ENCODE measurements around the gene BTAF1. TPM values are rescaled to one million over a fixed set of nuclear protein-coding genes. Genes with fewer than 3 reads are reported as not detected.

BTAF1 gene
- 31.8 TPM for polyA plus RNA-seq (2013, experiment 1 of 2)
- polyA plus RNA-seq (2013, experiment 2 of 2): 33.3 TPM

DNA sequence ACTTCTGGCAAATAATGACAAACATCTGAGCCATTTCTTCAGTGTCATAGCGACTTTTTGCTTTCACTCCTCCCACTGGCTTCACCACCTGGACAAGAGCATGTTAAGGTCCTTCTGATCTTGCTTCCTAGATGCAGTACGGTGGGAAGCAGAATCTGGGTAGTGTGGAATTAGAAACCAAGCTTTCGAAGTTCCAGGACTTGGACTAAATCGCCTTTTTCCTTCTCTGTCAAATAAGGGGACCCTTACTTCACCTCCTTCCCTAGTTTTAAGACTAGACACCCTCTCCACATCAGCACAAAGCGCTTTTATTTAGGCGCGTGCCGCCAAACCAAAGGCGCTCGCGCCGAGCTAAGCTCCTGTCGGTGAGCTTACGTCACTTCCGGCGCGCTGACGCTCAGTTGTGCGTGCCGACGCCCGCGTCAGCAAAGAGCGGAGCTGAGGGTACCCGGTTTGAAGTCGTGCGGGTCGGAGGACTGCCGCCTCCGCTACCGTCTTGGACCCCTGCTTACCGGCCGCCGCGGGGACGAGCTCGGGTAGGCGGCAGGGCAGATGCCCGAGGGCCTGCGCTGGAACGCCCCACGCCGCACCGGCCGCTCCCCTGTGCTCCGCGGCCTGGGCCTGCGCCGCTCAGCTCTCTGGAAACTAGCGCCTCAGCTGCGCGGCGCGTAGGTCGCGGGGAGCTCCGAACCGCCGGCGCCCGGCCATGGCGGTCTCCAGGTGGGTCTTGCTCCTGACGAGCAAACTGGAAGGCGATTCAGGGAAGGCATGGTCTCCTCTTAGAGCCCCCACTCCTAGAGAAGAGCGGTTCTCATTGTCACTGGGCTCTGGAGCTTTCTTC lies at the start of gene BTAF1:
BTAF1 (plus strand) TSS at position 400 of the 841 bp plus-strand sequence; CDS start at position 707, 307 bp downstream.
- H3K36me3 ChIP-seq (ENCODE audit: control insufficient read depth, insufficient read depth, low read length): peaks cover 18% of the 10 kb centered on the region
- H3K4me3 ChIP-seq (ENCODE audit: extremely low read depth, insufficient read depth, low read length, poor library complexity, severe bottlenecking): peak within 1 kb of the TSS; percentile 88
- WGBS, 2 experiments (ENCODE audit: insufficient coverage in 2 of 2): 0% methylated on average over 42 to 50 of the region's 65 CpGs

GRCh38 chr10:91875156-91875555 lies 48.4 kb upstream of the BTAF1 start:
- no peak overlapping the region for H3K4me3 ChIP-seq (ENCODE audit: extremely low read depth, insufficient read depth, low read length, poor library complexity, severe bottlenecking)
- H3K36me3 ChIP-seq (ENCODE audit: control insufficient read depth, insufficient read depth, low read length): no peaks in the 10 kb centered on the region
- H3K9me3 ChIP-seq (ENCODE audit: control insufficient read depth, low read length): no peaks in the 10 kb centered on the region
- WGBS, 2 experiments (ENCODE audit: insufficient coverage in 2 of 2): 100% methylated on average over 2 of the region's 2 CpGs
- H3K4me1 ChIP-seq (ENCODE audit: control insufficient read depth, insufficient read depth, low read length, poor library complexity, severe bottlenecking): peaks cover 2% of the 10 kb centered on the region
- no peak overlapping the region for H3K27ac ChIP-seq (ENCODE audit: low read depth, low read length, severe bottlenecking)

More for the DNA sequence above, at the start of gene BTAF1:
- no peaks in the 10 kb centered on the region for H3K9me3 ChIP-seq (ENCODE audit: control insufficient read depth, low read length)
- peak within 1 kb of the TSS; percentile 92 for H3K27ac ChIP-seq (ENCODE audit: low read depth, low read length, severe bottlenecking)
- no peaks in the 10 kb centered on the region for H3K4me1 ChIP-seq (ENCODE audit: control insufficient read depth, insufficient read depth, low read length, poor library complexity, severe bottlenecking)

DNA sequence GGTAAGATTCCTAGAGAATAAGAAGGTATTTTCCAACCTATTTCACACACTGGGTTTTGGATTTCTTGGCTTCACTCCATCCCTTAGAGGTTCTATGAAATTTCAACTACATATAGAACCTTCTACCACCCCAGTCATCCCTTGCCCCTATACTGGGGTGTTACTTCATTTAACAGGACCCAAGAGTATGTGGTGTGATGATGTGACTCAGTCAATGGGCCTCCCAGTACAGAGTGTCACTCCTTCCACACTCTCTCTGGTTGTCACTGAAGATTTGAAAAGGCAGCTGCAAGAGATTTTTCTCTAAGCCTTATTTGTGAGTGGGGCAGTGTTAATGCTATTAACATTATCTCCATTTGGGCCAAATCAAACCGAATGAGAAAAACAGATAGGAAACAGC lies 47.8 kb upstream of the BTAF1 start:
- no peak overlapping the region for H3K4me3 ChIP-seq (ENCODE audit: extremely low read depth, insufficient read depth, low read length, poor library complexity, severe bottlenecking)
- no CpG with 5 or more reads among the region's 1 CpG for WGBS, 2 experiments (ENCODE audit: insufficient coverage in 2 of 2)
- H3K36me3 ChIP-seq (ENCODE audit: control insufficient read depth, insufficient read depth, low read length): no peaks in the 10 kb centered on the region
- H3K4me1 ChIP-seq (ENCODE audit: control insufficient read depth, insufficient read depth, low read length, poor library complexity, severe bottlenecking): peaks cover 6% of the 10 kb centered on the region
- H3K27ac ChIP-seq (ENCODE audit: low read depth, low read length, severe bottlenecking): no peak overlapping the region
- H3K9me3 ChIP-seq (ENCODE audit: control insufficient read depth, low read length): no peaks in the 10 kb centered on the region

DNA sequence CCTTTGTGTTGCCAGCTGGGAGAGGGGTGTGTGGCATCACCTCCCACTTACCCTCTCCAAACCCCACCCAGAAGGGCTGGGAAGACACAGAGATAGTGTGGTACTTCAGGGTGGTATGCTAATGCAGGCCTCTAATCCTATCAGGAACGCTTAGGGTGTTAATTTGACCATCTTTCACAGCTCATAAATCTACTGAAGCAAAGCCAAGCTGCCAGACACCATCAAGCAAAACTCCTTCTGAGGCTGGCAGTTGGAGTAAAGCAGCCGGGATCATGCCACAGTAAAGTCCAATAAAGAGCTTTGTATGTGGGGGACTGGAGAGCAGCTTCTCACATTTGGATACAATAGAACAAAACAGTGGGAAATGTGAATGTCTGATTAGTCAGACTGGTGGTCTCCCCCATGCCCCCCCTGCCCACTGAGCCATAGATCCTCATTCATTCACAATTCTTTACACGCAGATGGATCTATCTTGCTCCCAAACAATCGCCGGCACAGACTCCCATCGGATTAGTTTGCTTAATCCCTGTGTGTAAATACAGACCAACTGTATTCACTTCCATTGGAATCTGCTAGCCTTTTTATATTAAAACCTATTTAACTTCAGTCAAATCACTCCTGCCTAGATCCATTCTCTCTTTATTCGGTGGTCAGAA lies 43.9 kb upstream of the BTAF1 start:
- peaks cover 20% of the 10 kb centered on the region for H3K4me1 ChIP-seq (ENCODE audit: control insufficient read depth, insufficient read depth, low read length, poor library complexity, severe bottlenecking)
- WGBS, 2 experiments (ENCODE audit: insufficient coverage in 2 of 2): 43 to 49% methylated on average over 5 of the region's 7 CpGs
- no peaks in the 10 kb centered on the region for H3K36me3 ChIP-seq (ENCODE audit: control insufficient read depth, insufficient read depth, low read length)
- peak overlapping the region; percentile 43 for H3K27ac ChIP-seq (ENCODE audit: low read depth, low read length, severe bottlenecking)
- no peaks in the 10 kb centered on the region for H3K9me3 ChIP-seq (ENCODE audit: control insufficient read depth, low read length)
- no peak overlapping the region for H3K4me3 ChIP-seq (ENCODE audit: extremely low read depth, insufficient read depth, low read length, poor library complexity, severe bottlenecking)

- peak overlapping the region; percentile 43 for H3K27ac ChIP-seq (ENCODE audit: low read depth, low read length, severe bottlenecking)
- no peak overlapping the region for H3K4me3 ChIP-seq (ENCODE audit: extremely low read depth, insufficient read depth, low read length, poor library complexity, severe bottlenecking)
- H3K36me3 ChIP-seq (ENCODE audit: control insufficient read depth, insufficient read depth, low read length): no peaks in the 10 kb centered on the region
- H3K9me3 ChIP-seq (ENCODE audit: control insufficient read depth, low read length): no peaks in the 10 kb centered on the region
- H3K4me1 ChIP-seq (ENCODE audit: control insufficient read depth, insufficient read depth, low read length, poor library complexity, severe bottlenecking): peaks cover 24% of the 10 kb centered on the region
- 57 to 88% methylated on average over 1 to 2 of the region's 3 CpGs for WGBS, 2 experiments (ENCODE audit: insufficient coverage in 2 of 2)
These were observed 43.3 kb upstream of the BTAF1 start for GRCh38 chr10:91880310-91880709.

DNA sequence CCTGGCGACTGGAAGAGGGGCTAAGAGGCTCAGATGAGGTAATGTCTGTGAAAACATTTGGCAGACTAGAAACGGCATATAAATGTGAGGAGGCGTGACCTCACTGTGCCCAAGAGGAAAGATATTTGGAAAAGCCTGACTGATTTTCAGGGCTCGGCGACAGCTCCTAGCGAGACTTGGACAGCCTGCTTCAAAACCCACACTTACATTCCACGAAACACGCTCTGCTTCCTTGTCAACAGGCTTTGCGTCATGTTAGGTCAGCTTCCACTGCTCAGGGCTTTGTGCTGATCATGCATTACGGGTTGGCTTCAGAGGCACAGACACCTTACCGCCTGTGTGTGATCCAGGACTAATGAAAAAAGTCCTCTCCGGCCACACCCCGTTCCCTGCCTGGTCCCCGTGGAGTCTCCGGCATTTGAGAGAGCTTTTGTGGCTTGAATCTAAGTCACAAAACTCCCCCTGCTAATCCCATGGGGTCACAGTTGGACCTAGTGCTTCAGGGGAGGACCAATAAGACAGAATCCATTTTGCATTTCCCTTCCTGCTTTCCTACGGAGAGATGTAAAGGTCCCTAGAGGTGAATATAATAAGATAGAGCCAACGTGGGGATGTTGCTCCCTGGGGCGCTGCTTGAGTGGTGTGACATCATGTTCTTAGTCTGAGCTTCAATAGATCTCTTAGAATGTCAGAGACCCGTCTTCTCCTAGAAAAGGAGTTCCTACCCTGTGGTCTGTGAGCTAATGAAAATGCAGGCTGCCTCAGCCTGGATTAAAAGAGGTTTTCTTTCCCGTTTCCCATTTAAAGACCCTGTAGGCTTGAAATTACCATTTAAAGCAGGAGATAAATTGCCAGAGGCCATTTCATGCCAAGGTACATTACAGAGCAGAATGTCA lies 39.8 kb upstream of the BTAF1 start:
- Histone ChIP-seq H3K4me1 (ENCODE audit: control insufficient read depth, insufficient read depth, low read length, poor library complexity, severe bottlenecking) (peaks cover 40% of the 10 kb centered on the region), H3K36me3 (ENCODE audit: control insufficient read depth, insufficient read depth, low read length) (no peaks in the 10 kb centered on the region), H3K9me3 (ENCODE audit: control insufficient read depth, low read length) (no peaks in the 10 kb centered on the region), H3K27ac (ENCODE audit: low read depth, low read length, severe bottlenecking) (peak overlapping the region; percentile 87), H3K4me3 (ENCODE audit: extremely low read depth, insufficient read depth, low read length, poor library complexity, severe bottlenecking) (no peak overlapping the region)
- WGBS, 2 experiments (ENCODE audit: insufficient coverage in 2 of 2): 40 to 46% methylated on average over 17 to 19 of the region's 20 CpGs

- Histone ChIP-seq H3K4me3 (ENCODE audit: extremely low read depth, insufficient read depth, low read length, poor library complexity, severe bottlenecking) (no peak overlapping the region), H3K36me3 (ENCODE audit: control insufficient read depth, insufficient read depth, low read length) (no peaks in the 10 kb centered on the region), H3K4me1 (ENCODE audit: control insufficient read depth, insufficient read depth, low read length, poor library complexity, severe bottlenecking) (peaks cover 40% of the 10 kb centered on the region), H3K27ac (ENCODE audit: low read depth, low read length, severe bottlenecking) (peak overlapping the region; percentile 87), H3K9me3 (ENCODE audit: control insufficient read depth, low read length) (no peaks in the 10 kb centered on the region)
- WGBS, 2 experiments (ENCODE audit: insufficient coverage in 2 of 2): 71% methylated on average over 1 of the region's 1 CpG
These were observed 39.0 kb upstream of the BTAF1 start for GRCh38 chr10:91884536-91884935.

- H3K4me1 ChIP-seq (ENCODE audit: control insufficient read depth, insufficient read depth, low read length, poor library complexity, severe bottlenecking): peaks cover 36% of the 10 kb centered on the region
- no peaks in the 10 kb centered on the region for H3K9me3 ChIP-seq (ENCODE audit: control insufficient read depth, low read length)
- 97 to 100% methylated on average over 3 to 6 of the region's 9 CpGs for WGBS, 2 experiments (ENCODE audit: insufficient coverage in 2 of 2)
- no peak overlapping the region for H3K4me3 ChIP-seq (ENCODE audit: extremely low read depth, insufficient read depth, low read length, poor library complexity, severe bottlenecking)
- H3K36me3 ChIP-seq (ENCODE audit: control insufficient read depth, insufficient read depth, low read length): no peaks in the 10 kb centered on the region
- H3K27ac ChIP-seq (ENCODE audit: low read depth, low read length, severe bottlenecking): no peak overlapping the region
These were observed 38.0 kb upstream of the BTAF1 start for GRCh38 chr10:91885362-91886079.

- 0% methylated on average over 2 to 4 of the region's 6 CpGs for WGBS, 2 experiments (ENCODE audit: insufficient coverage in 2 of 2)
- Histone ChIP-seq H3K36me3 (ENCODE audit: control insufficient read depth, insufficient read depth, low read length) (no peaks in the 10 kb centered on the region), H3K27ac (ENCODE audit: low read depth, low read length, severe bottlenecking) (peak overlapping the region; percentile 93), H3K9me3 (ENCODE audit: control insufficient read depth, low read length) (no peaks in the 10 kb centered on the region), H3K4me1 (ENCODE audit: control insufficient read depth, insufficient read depth, low read length, poor library complexity, severe bottlenecking) (peaks cover 39% of the 10 kb centered on the region), H3K4me3 (ENCODE audit: extremely low read depth, insufficient read depth, low read length, poor library complexity, severe bottlenecking) (peak overlapping the region; percentile 6)
These were observed 36.7 kb upstream of the BTAF1 start for GRCh38 chr10:91886954-91887271.
